Cardiac muscle cell (in vitro differentiated cells and primary cell): Measurements from ENCODE around the gene CAP2. TPM values are rescaled to one million over a fixed set of nuclear protein-coding genes. Genes with fewer than 3 reads are reported as not detected.
"Not testable (repeated sequence)": the region's sequence is repeated elsewhere in the genome, so short reads cannot be mapped to it uniquely, and the experiment has no call there.

ENCODE experiments used
- DNase-seq, 2 donors: peaks; one replicate each; pipeline versions ENCODE4 v3.0.0 to v3.0.0-alpha.2; 2010 to 2017; ENCODE audit warnings: low read depth in 1 of 2, low spot score in 1 of 2
- H3K27ac ChIP-seq: fragments of 200-600 bp; sonication (generic); 2 replicates; pipeline ENCODE4 v1.5.1; 2016
- H3K27me3 ChIP-seq: fragments of 200-600 bp; sonication (generic); 2 replicates; pipeline ENCODE4 v1.6.0; 2016; ENCODE audit warnings: control low read depth
- H3K36me3 ChIP-seq: fragments of 200-600 bp; sonication (generic); 2 replicates; pipeline ENCODE4 v1.5.1; 2016; ENCODE audit warnings: control low read depth
- H3K4me1 ChIP-seq: fragments of 200-600 bp; sonication (generic); 2 replicates; pipeline ENCODE4 v1.8.1; 2017; ENCODE audit warnings: low read depth, mild to moderate bottlenecking, mixed run types
- H3K4me3 ChIP-seq: fragments of 200-600 bp; sonication (generic); 2 replicates; pipeline ENCODE4 v1.5.1; 2016; ENCODE audit warnings: mild to moderate bottlenecking
- H3K9me3 ChIP-seq: fragments of 200-600 bp; sonication (generic); 2 replicates; pipeline ENCODE4 v1.5.1; 2017; ENCODE audit warnings: low read depth, mild to moderate bottlenecking, control low read depth
- CTCF ChIP-seq: IDR thresholded peaks from 2 replicates; pipeline ENCODE4 v1.5.1; 2012; ENCODE audit warnings: low read depth, mild to moderate bottlenecking, low read length
- polyA plus RNA-seq: library from polyadenylated mRNA; unstranded; fragments of >200 nt; fragmentation: Nextera tagmentation; extraction: Ambion mirVana; gene quantifications from 2 replicates; pipeline ENCODE4 v1.2.1, GENCODE V29; 2016
- total RNA-seq: library from RNA; depleted of rRNA; stranded (reverse); fragments of >200 nt; gene quantifications from 2 replicates; pipeline ENCODE4 v1.2.3, GENCODE V29; 2016

Gene CAP2
- total and polyA plus RNA-seq, 2 experiments from 2014 or later: 95.7 to 262 TPM

- Histone ChIP-seq H3K27me3 (no peaks in the 10 kb centered on the region), H3K36me3 (peaks cover 41% of the 10 kb centered on the region), H3K9me3 (no peaks in the 10 kb centered on the region), H3K27ac (no peak overlapping the region), H3K4me1 (peaks cover 4% of the 10 kb centered on the region), H3K4me3 (no peak overlapping the region)
- no peak for DNase-seq
- no peak for TF ChIP-seq CTCF
Observed at GRCh38 chr6:17429383-17430061, 36.1 kb downstream of the CAP2 start.

- Histone ChIP-seq H3K27ac (no peak overlapping the region), H3K27me3 (no peaks in the 10 kb centered on the region)
- TF ChIP-seq CTCF: no peak
Observed at GRCh38 chr6:17431581-17431980, 38.2 kb downstream of the CAP2 start.

GRCh38 chr6:17432356-17432755, 39.0 kb downstream of the CAP2 start:
- H3K4me3 ChIP-seq: no peak overlapping the region
- H3K36me3 ChIP-seq: peaks cover 27% of the 10 kb centered on the region

More at GRCh38 chr6:17431581-17431980, 38.2 kb downstream of the CAP2 start:
- no peaks in the 10 kb centered on the region for H3K9me3 ChIP-seq
- DNase-seq: no peak
- H3K4me3 ChIP-seq: no peak overlapping the region
- H3K36me3 ChIP-seq: peaks cover 32% of the 10 kb centered on the region
- H3K4me1 ChIP-seq: no peaks in the 10 kb centered on the region

GRCh38 chr6:17439243-17439993, 46.0 kb downstream of the CAP2 start:
- Histone ChIP-seq H3K27ac (peak overlapping the region; percentile 59), H3K4me1 (peaks cover 3% of the 10 kb centered on the region), H3K4me3 (no peak overlapping the region), H3K27me3 (no peaks in the 10 kb centered on the region), H3K36me3 (peaks cover 4% of the 10 kb centered on the region), H3K9me3 (no peaks in the 10 kb centered on the region)
- DNase-seq: no peak
- no peak for TF ChIP-seq CTCF

More at GRCh38 chr6:17432356-17432755, 39.0 kb downstream of the CAP2 start:
- TF ChIP-seq CTCF: no peak
- Histone ChIP-seq H3K27ac (no peak overlapping the region), H3K27me3 (no peaks in the 10 kb centered on the region), H3K4me1 (no peaks in the 10 kb centered on the region), H3K9me3 (no peaks in the 10 kb centered on the region)
- peak in 1 of 2 donors; percentile 31 for DNase-seq

- H3K9me3 ChIP-seq: not testable (repeated sequence)
Observed at GRCh38 chr6:17440811-17441210, 47.4 kb downstream of the CAP2 start.

GRCh38 chr6:17442196-17442595, 48.8 kb downstream of the CAP2 start:
- no peak for TF ChIP-seq CTCF
- H3K27ac ChIP-seq: peak overlapping the region; percentile 8
- H3K9me3 ChIP-seq: no peaks in the 10 kb centered on the region
- no peak for DNase-seq
- H3K4me1 ChIP-seq: peaks cover 3% of the 10 kb centered on the region
- H3K4me3 ChIP-seq: no peak overlapping the region
- no peaks in the 10 kb centered on the region for H3K27me3 ChIP-seq
- H3K36me3 ChIP-seq: no peaks in the 10 kb centered on the region

More at GRCh38 chr6:17440811-17441210, 47.4 kb downstream of the CAP2 start:
- H3K27ac ChIP-seq, H3K27me3 ChIP-seq, H3K4me1 ChIP-seq, H3K36me3 ChIP-seq, H3K4me3 ChIP-seq, DNase-seq: not testable (repeated sequence)
